ENCODE results near the gene ATOH1.

The ATOH1 gene

DNA sequence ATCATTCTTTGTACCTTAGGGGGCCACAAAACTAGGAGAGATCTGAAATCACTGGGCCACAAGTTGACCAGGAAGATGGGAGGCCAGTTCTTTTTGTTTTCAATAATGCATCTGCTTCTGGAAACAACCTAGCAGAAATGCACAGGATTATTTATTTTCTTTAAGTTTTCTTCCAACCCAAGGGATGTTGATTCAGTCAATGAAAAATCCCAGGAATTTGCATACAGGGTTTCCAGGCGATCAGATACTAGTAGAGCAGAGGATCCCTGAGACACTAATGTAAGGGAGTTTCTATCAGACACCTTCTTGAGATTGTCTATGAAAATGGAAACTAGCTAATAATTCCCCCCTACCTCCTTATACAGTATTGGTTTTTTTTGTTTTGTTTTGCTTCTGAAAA lies 7.4 kb downstream of the ATOH1 start:
- no peak for DNase-seq

DNA sequence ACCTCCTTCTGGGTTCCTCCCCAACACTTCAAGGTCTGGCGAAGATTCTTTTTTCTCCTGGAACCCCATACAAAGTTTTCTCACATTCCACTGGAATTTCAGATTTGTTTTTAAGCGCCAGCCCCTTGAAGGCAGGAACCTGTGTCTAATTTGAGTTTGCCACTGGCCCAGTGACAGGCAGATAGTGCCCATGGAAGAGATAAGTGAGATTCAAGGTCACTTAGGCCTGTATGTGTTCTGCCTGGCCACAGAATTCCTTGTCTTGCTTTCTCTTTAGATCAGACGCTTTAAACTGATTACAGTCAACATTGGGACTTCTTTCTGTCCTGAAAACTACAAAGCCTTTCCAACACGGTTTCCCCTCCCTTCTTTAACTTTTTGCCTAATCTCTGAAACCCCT lies 11.2 kb downstream of the ATOH1 start:
- no peak for DNase-seq

DNA sequence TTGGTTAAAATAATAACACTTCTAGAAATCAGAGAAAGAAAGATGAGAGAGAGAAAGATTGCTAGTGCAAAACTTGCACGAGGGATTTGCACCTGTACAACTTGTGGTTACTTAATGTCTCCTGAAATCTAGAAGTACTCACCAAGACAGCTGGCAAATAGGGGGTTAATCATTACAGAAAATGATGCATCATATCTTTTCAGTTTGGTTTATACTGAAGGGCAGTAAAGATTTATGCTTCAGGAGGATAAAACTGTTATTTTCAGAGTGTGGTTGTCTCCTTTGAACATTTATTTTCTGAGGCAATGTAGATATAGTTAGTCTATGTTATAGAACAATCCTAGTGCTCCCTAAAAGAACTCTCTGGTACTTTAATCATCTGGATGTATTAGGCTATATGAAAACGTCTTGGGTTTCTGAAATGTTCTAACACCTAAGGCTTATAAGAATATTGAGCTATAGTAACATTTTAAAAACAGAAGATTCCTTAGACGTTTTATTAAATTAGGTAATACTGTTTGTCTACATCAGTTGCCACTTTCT lies 13.3 kb downstream of the ATOH1 start:
- no peak for DNase-seq

DNA sequence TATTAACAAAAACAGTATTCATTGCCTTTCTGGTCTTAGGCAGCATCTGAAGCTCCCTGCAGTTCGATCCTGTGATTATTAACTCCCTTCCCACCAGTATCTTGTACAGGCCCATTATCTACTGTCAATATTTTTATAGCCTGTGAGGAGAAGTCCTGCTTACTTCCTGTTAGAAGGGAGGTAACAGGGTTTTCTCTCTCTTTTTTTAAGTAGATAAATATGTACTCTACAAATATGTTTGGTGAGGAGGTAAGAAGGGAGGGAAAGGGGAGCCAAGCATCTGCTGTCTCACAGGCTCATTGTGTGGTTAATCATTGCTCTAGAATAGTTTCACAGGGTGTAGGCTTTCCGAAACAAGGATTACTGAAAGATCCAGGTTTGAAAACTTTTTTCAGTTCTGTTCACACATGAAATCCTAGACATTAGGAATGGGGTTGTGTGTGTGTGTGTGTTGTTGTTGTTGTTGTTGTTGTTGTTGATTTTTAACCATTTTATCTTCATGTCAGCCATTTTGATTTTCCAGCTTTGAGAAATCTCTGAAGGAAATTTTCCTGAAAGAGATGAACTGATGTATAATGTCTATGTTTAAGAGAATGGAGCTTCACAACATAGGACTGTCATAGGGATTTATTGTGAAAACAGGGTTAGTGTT lies 14.2 kb downstream of the ATOH1 start:
- DNase-seq, result no peak

DNA sequence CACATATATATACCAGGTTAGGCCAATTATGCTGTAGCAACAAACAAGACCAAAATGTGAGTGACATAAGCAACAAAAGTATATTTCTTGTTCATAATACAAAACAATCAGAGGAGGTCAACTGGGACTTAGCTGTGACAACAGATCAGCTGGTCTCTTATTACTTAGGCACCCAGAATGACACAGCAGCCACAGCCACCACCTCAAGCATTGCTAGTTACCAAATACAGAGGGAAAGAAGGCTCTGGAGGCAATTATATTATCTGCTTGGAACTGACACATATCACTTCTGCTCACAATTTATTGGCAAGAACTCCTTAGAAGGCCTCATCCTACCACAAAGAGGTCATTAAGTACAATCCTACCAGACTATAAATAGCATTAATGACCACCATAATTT lies 15.2 kb downstream of the ATOH1 start:
- no peak for DNase-seq

DNA sequence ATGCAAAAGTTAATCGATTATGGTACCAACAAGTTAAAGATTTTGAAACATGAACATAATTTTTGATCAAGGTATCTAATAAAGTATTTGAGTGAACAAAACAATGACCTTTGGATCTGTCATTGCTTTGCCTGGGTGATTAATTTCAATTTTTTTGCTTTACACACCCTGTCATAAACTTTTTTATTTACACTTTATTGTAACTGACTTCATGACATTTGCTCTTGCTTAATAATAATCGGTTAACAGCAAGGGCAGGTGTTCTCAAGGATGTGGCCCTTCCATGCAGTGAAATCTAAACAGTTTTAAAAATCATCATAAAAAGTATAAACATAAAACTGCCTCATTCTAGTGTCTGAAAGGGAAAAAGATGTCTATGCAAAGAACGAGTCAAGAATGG lies 24.1 kb downstream of the ATOH1 start:
- no peak for DNase-seq

DNA sequence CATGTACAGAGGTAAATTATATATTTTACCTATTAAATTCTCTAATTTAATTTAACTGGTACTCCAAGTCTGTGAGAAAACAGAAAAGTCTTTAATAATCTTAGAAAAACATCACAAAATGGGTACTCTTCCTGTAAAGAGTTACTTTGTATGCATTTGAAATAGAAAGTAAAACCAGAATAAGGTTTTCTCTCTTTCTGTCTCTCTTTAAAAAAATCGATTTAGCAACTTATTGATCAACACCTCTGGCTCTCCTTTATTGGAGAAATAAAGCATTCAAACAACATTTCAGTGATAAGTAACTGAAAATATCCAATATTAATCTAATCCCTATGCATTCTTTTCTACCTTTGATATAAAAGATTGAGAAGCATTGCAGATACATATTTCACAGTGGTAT lies 27.4 kb downstream of the ATOH1 start:
- DNase-seq, result no peak

DNA sequence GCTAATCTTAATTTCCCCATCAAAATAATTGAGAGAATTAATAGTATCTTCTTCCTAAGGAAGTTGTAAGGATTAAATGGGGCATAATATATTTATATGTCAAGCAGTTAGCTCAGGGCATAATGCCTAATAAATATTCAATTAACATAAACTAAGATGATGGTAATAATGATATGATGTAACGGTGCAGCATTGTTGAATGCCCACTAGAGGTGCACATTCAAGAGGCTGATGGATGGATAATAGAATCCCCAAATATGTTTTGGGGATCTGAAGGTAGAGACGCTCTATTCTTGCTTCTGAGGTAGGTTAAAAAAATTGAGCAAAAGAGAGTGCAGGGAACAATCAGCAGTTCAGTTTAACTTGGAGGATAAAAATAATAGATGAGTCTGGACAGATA lies 37.1 kb downstream of the ATOH1 start:
- DNase-seq, result no peak

DNA sequence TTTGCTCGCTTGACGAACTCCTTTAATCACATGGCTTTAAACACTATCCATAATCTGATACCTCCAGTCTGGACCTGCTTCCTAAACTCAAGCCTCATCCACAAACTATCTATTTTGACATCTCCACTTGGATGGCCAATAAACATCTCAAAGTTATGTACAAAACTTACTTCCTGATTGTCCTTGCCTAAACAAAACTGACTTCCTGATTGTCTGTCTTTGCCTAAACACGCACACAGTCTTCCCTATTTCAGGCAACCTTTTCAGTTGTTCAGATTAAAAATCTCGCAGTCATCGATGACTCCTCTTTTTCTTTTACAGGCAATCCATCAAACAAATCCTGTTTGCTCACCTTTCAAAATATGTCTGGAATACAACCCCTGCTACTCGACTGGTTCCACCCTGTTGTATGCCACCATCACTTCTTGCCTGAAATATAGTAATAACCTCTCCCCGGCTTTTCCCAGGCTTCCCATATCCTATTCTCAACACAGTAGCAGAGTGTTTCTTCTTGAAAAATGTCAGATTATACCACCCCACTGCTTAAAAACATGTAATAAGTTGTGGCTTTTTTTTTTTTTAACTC lies 39.0 kb downstream of the ATOH1 start:
- DNase-seq, result no peak

DNA sequence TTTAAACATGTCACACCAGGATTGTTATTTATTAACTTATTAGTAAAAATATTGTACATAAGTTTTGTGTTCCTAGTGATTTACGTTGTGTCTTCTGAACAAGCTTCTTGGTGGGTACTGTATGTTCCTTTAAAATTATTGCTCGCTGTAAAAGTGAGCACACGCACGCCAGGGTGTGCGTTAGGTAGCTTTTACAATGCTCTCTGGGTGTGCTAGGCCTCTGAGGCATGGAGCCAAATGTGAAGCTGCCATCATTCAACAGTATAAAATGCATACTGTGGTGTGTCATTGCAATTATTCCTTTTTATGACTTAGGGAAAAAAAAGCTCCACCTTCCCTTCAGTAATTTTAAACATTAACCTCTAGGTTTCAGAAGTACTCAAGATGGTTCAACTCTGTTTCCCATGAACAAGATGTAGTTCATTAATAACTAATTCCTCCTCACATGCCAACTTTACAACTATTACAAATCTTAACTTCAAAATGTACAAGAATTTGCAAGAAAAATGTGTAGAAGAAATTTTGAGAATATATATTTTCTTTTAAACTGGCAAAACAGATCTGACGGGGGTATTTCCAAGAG lies 42.4 kb downstream of the ATOH1 start:
- no peak for DNase-seq

DNA sequence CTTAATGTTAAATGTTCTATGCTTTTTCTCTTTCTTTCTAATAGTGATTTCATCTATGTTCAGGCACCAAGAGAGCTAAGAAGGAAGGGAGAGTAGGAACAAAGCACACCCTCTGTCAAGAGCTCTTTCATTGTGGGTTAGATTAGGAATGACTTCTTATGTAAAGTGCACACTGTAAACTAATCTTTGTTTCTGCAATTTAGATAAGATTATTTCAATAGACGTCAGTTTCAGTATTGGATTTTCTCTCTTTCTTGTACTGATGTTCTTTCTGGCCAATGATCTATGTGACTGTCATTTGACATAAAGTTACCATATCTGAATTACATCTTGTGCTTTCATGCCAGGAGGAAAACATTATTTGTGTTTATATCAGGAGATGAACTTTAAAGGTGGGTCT lies 48.2 kb downstream of the ATOH1 start:
- DNase-seq, result no peak

DNA sequence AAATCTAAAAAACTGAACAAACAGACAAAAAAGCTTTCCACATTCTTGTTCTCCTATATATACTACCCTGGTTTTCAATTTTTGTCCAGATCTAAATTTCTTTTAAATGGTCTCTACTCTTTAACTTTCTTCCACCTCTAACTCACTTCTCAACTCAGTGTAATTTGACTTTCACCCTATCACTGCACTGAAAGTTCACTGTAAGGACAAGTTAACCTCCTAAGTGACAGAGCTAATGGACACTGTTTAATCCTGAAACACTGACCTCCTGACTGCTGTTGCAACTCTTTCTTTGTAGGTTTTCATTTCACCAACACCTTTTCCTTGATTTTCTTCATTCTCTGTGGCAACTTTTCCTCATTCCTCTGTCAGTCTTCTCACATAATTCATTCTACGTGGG lies 50.0 kb downstream of the ATOH1 start:
- DNase-seq, result no peak

DNA sequence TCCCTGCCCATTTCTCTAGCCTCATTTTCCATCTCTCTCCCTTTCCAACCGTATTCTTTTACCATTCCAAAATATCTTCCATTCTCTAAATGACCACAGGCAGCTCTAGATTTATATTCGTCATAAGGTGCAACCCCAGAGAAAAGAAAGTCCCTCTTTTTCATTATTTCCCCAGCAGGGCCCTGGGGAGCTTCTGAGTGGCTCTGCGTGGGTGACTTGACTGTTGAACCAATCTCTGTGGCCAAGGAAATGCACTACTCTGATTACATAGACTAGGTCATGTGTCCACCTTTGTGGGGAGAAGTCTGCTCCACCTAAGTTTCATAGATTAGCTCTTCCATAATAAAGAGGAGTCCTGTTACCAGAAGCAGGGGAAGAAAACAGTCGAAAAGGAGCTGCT lies 51.4 kb downstream of the ATOH1 start:
- DNase-seq, result no peak
